IMR-90 (cell line): ENCODE data around the gene FNDC3B. TPM values are rescaled to one million over a fixed set of nuclear protein-coding genes. Genes with fewer than 3 reads are reported as not detected.

Experiments
- ATAC-seq: fragments of 200-7000 bp; cut with Tn5 transposase; 2 replicates; pipeline ENCODE4 v1.9.1; 2020; ENCODE audit warnings: low read depth, mild to moderate bottlenecking, moderate library complexity
- BruUV-seq: library from RNA; stranded (reverse); fragments of 400-500 nt; replicated peaks from 2 replicates; lab custom pipeline; 2021; lab: Mats Ljungman, UMichigan
- CTCF ChIA-PET: fragments of 300-600 bp; formaldehyde crosslinking; extraction: SDS; loops from one replicate; lab custom pipeline; 2021; ENCODE audit warnings: antibody characterized with exemption; lab: Yijun Ruan, JAX
- POLR2A ChIA-PET: fragments of 300-600 bp; sonication (Branson Sonifier 250); formaldehyde crosslinking; loops from one replicate; lab custom pipeline; 2022; ENCODE audit warnings: antibody characterized with exemption; ENCODE audit not compliant: unreplicated experiment; lab: Charles Lee
- DNase-seq: peaks from one replicate; pipeline ENCODE4 v3.0.0; 2013
- H2AFZ ChIP-seq: replicated peaks from 2 replicates; pipeline ENCODE3; 2013; ENCODE audit warnings: low read length, mild to moderate bottlenecking; ENCODE audit not compliant: poor library complexity
- H2AK5ac ChIP-seq: 2 replicates; pipeline ENCODE4 v1.6.1; 2013; ENCODE audit warnings: low read depth, low read length, inconsistent platforms
- H2AK9ac ChIP-seq: replicated peaks from 2 replicates; pipeline ENCODE3; 2013; ENCODE audit warnings: mild to moderate bottlenecking, low read depth, low read length, moderate library complexity; ENCODE audit not compliant: poor library complexity
- H2BK120ac ChIP-seq: 2 replicates; pipeline ENCODE4 v1.6.1; 2013; ENCODE audit warnings: low read depth, low read length, inconsistent platforms
- H2BK15ac ChIP-seq: 3 replicates; pipeline ENCODE4 v1.6.1; 2013; ENCODE audit warnings: low read depth, low read length, inconsistent platforms
- H2BK20ac ChIP-seq: 2 replicates; pipeline ENCODE4 v1.6.1; 2013; ENCODE audit warnings: low read depth, mild to moderate bottlenecking, inconsistent platforms, low read length, moderate library complexity
- H2BK5ac ChIP-seq: 2 replicates; pipeline ENCODE4 v1.6.1; 2013; ENCODE audit warnings: mild to moderate bottlenecking, low read depth, low read length, inconsistent platforms; ENCODE audit not compliant: poor library complexity, severe bottlenecking
- H3K14ac ChIP-seq: replicated peaks from 2 replicates; pipeline ENCODE4 v1.6.1; 2013; ENCODE audit warnings: low read depth, low read length, inconsistent platforms
- H3K18ac ChIP-seq: 2 replicates; pipeline ENCODE4 v1.6.1; 2013; ENCODE audit warnings: low read depth, low read length, control low read depth
- H3K23ac ChIP-seq: 2 replicates; pipeline ENCODE4 v1.6.1; 2013; ENCODE audit warnings: low read depth, low read length, inconsistent platforms
- H3K27ac ChIP-seq: 2 replicates; pipeline ENCODE4 v1.5.1; 2013; ENCODE audit warnings: mild to moderate bottlenecking, control low read depth, low read length; ENCODE audit not compliant: insufficient read depth
- H3K27me3 ChIP-seq: 2 replicates; pipeline ENCODE4 v1.6.1; 2013; ENCODE audit warnings: low read length; ENCODE audit not compliant: control insufficient read depth, insufficient read depth
- H3K36me3 ChIP-seq: 2 replicates; pipeline ENCODE4 v1.6.1; 2013; ENCODE audit warnings: low read length, mixed read lengths; ENCODE audit not compliant: control insufficient read depth, insufficient read depth
- H3K4ac ChIP-seq: 2 replicates; pipeline ENCODE4 v1.6.1; 2013; ENCODE audit warnings: low read depth, low read length, inconsistent platforms
- H3K4me1 ChIP-seq: 2 replicates; pipeline ENCODE4 v1.6.1; 2013; ENCODE audit warnings: low read length, mixed read lengths; ENCODE audit not compliant: control insufficient read depth, insufficient read depth
- H3K4me2 ChIP-seq: 2 replicates; pipeline ENCODE4 v1.6.1; 2013; ENCODE audit warnings: low read depth, mild to moderate bottlenecking, control low read depth, low read length, moderate library complexity
- H3K4me3 ChIP-seq: 2 replicates; pipeline ENCODE4 v1.5.1; 2013; ENCODE audit warnings: low read depth, mild to moderate bottlenecking, control low read depth, low read length, moderate library complexity; ENCODE audit not compliant: insufficient read depth
- H3K56ac ChIP-seq: 2 replicates; pipeline ENCODE4 v1.6.1; 2013; ENCODE audit warnings: low read length, inconsistent platforms; ENCODE audit not compliant: insufficient read depth; ENCODE audit errors: extremely low read depth
- H3K79me1 ChIP-seq, 2 experiments: 2 replicates each; pipeline ENCODE4 v1.6.1; 2013; ENCODE audit warnings: low read length in 2 of 2, inconsistent platforms in 1 of 2, low read depth in 1 of 2
- H3K9ac ChIP-seq: 2 replicates; pipeline ENCODE4 v1.6.1; 2013; ENCODE audit warnings: low read depth, low read length, control low read depth
- H3K9me1 ChIP-seq: 2 replicates; pipeline ENCODE4 v1.6.1; 2013; ENCODE audit warnings: low read length, inconsistent platforms; ENCODE audit not compliant: insufficient read depth
- H3K9me3 ChIP-seq: 2 replicates; pipeline ENCODE4 v1.6.1; 2013; ENCODE audit warnings: low read length; ENCODE audit not compliant: control insufficient read depth, insufficient read depth
- H4K20me1 ChIP-seq: 2 replicates; pipeline ENCODE4 v1.6.1; 2013; ENCODE audit warnings: low read length, inconsistent platforms; ENCODE audit not compliant: insufficient read depth
- H4K5ac ChIP-seq: 2 replicates; pipeline ENCODE4 v1.6.1; 2013; ENCODE audit warnings: mild to moderate bottlenecking, low read depth, low read length, control low read depth
- H4K8ac ChIP-seq, 2 experiments: 2 replicates each; pipeline ENCODE4 v1.6.1; 2013; ENCODE audit warnings: low read depth in 2 of 2, low read length in 2 of 2, control low read depth in 1 of 2, inconsistent platforms in 1 of 2
- H4K91ac ChIP-seq: 2 replicates; pipeline ENCODE4 v1.6.1; 2013; ENCODE audit warnings: low read depth, low read length, inconsistent platforms; ENCODE audit not compliant: insufficient read depth
- FOS ChIP-seq: fragments of 150-350 bp; IDR thresholded peaks from 2 replicates; pipeline ENCODE4 v1.6.1; 2016; ENCODE audit warnings: low read depth, low read length
- RAD21 ChIP-seq: IDR thresholded peaks from 2 replicates; pipeline ENCODE4 v1.6.1; 2012; ENCODE audit warnings: low read length, improper control_type of control experiment
- RFX5 ChIP-seq: IDR thresholded peaks from 2 replicates; pipeline ENCODE4 v1.8.0; 2012; ENCODE audit warnings: low read depth, mild to moderate bottlenecking, low read length, moderate library complexity
- SMC3 ChIP-seq: fragments of 150-350 bp; IDR thresholded peaks from 2 replicates; pipeline ENCODE4 v1.6.1; 2016; ENCODE audit warnings: low read depth, mild to moderate bottlenecking, antibody characterized with exemption, low read length, moderate library complexity
- WGBS, 2 experiments: methylation state at CpG; one replicate each; pipeline versions ENCODE4 v1.1.5 to v1.1.7; 2013; ENCODE audit warnings: missing lambda C conversion rate in 2 of 2; ENCODE audit not compliant: insufficient read length in 1 of 2; ENCODE audit errors: extremely low coverage in 2 of 2; 5-methylcytosine and 5-hydroxymethylcytosine counted together
- dilution Hi-C: fragments of 300-500 bp; cut with HindIII; formaldehyde crosslinking; loops from one replicate; pipeline ENCODE4 v1.14.3; 2018; ENCODE audit warnings: low sequenced_read_pairs; ENCODE audit not compliant: unreplicated experiment
- in situ Hi-C: fragments of 300-500 bp; cut with MboI; formaldehyde crosslinking; loops from 3 replicates; pipeline ENCODE4 v1.14.3; 2019; ENCODE audit warnings: low sequenced_read_pairs, inconsistent platforms, mixed read lengths
- intact Hi-C: fragments of 100-400 bp; cut with micrococcal nuclease; formaldehyde crosslinking; loops from 2 replicates; pipeline ENCODE4 v1.10.0; 2022
- polyA plus RNA-seq, 3 experiments: library from polyadenylated mRNA; depleted of rRNA; stranded (reverse); fragments of >200 nt; gene quantifications; 2 replicates each; pipeline ENCODE4 v1.2.3, GENCODE V29; 2012; ENCODE audit warnings: low replicate concordance in 1 of 3
- total RNA-seq: library from RNA; depleted of rRNA; stranded (reverse); fragments of >200 nt; gene quantifications from 2 replicates; pipeline ENCODE4 v1.2.3, GENCODE V29; 2012

Gene FNDC3B
- total and polyA plus RNA-seq, 2 of the 4 experiments (the other 2 are of a cell fraction), result 23.9 to 150 TPM

GRCh38 chr3:172270557-172271166 is 231.3 kb downstream of the FNDC3B start:
- no peaks in the 10 kb centered on the region for H3K27me3 ChIP-seq
- H3K4me1 ChIP-seq, result peaks cover 15% of the 10 kb centered on the region
- no peak overlapping the region for H3K4me3 ChIP-seq
- no CpG with 5 or more reads among the region's 4 CpGs for WGBS, 2 experiments
- H4K5ac ChIP-seq, result no peak overlapping the region
- no peak overlapping the region for H2AFZ ChIP-seq
- ATAC-seq (no peak), DNase-seq (no peak)
- dilution Hi-C loops, result no loop called here
- H3K23ac ChIP-seq, result no peak overlapping the region
- no peak overlapping the region for H3K14ac ChIP-seq
- in situ Hi-C loops, result no loop called here
- no peak overlapping the region for H3K4me2 ChIP-seq
- no peak overlapping the region for H3K27ac ChIP-seq
- no peak overlapping the region for H3K18ac ChIP-seq
- no peak overlapping the region for H2BK5ac ChIP-seq
- no peak overlapping the region for H2AK9ac ChIP-seq
- no peak for TF ChIP-seq FOS
- TF ChIP-seq RAD21, result no peak
- TF ChIP-seq RFX5, result no peak
- no peak for TF ChIP-seq SMC3
- intact Hi-C loops, result no loop called here
- H4K91ac ChIP-seq, result no peak overlapping the region
- BruUV-seq, result no TSS peak
- no peak overlapping the region for H3K56ac ChIP-seq
- H3K79me1 ChIP-seq, result peaks cover 33 to 76% of the 10 kb centered on the region in 2 experiments
- H2BK15ac ChIP-seq, result no peak overlapping the region
- H3K4ac ChIP-seq, result no peak overlapping the region
- no peaks in the 10 kb centered on the region for H3K9me3 ChIP-seq
- no peak overlapping the region for H4K8ac ChIP-seq
- CTCF ChIA-PET, result interaction anchor here (0.7 kb wide), 1 partner anchor 186 kb away, joined by 3 read pairs; no protein-coding TSS in a partner anchor
- H3K9me1 ChIP-seq, result peaks cover 11% of the 10 kb centered on the region; the same call in 1 of the 2 replicates
- peaks cover 19% of the 10 kb centered on the region for H3K36me3 ChIP-seq
- no peak overlapping the region for H2AK5ac ChIP-seq
- POLR2A ChIA-PET, result no interaction called here
- H2BK120ac ChIP-seq, result no peak overlapping the region
- H3K9ac ChIP-seq, result no peak overlapping the region
- no peak overlapping the region for H2BK20ac ChIP-seq
- peaks cover 31% of the 10 kb centered on the region; the same call in 1 of the 2 replicates for H4K20me1 ChIP-seq
